Endothelial cell of umbilical vein (primary cell): Measurements from ENCODE around the gene DIPK1A.

Experiments used
- CTCF ChIP-seq, 2 donors: IDR thresholded peaks; 1 replicate in 1 of 2; 2 replicates in 1 of 2; pipeline ENCODE4 v1.5.1; 2011; ENCODE audit warnings: low read length in 2 of 2, mild to moderate bottlenecking in 2 of 2, moderate library complexity in 2 of 2, control low read depth in 1 of 2, inconsistent platforms in 1 of 2, low read depth in 1 of 2; ENCODE audit not compliant: insufficient read depth in 1 of 2; ENCODE audit errors: extremely low read depth in 1 of 2
- EZH2 ChIP-seq: IDR thresholded peaks from 2 replicates; pipeline ENCODE4 v1.6.1; 2012; ENCODE audit warnings: borderline replicate concordance, low read depth, mild to moderate bottlenecking, moderate library complexity, low read length, inconsistent platforms; ENCODE audit not compliant: severe bottlenecking
- FOS ChIP-seq: IDR thresholded peaks from 2 replicates; pipeline ENCODE4 v1.6.1; 2011; ENCODE audit warnings: mild to moderate bottlenecking, low read length, moderate library complexity, borderline replicate concordance; ENCODE audit not compliant: insufficient read depth
- GATA2 ChIP-seq: IDR thresholded peaks from 2 replicates; pipeline ENCODE4 v1.7.0; 2011; ENCODE audit warnings: low read depth, mild to moderate bottlenecking, moderate library complexity, mixed read lengths, low read length; ENCODE audit not compliant: insufficient read length, insufficient read depth
- JUN ChIP-seq: IDR thresholded peaks from 2 replicates; pipeline ENCODE4 v1.6.1; 2011; ENCODE audit warnings: borderline replicate concordance, low read depth; ENCODE audit not compliant: insufficient read length, insufficient read depth
- MAX ChIP-seq: IDR thresholded peaks from 2 replicates; pipeline ENCODE4 v1.6.1; 2011; ENCODE audit not compliant: insufficient read depth, insufficient read length
- MYC ChIP-seq: IDR thresholded peaks from one replicate; pipeline ENCODE4 v1.6.1; 2011; ENCODE audit warnings: mild to moderate bottlenecking, low read depth, low read length
- POLR2A ChIP-seq: IDR thresholded peaks from 2 replicates; pipeline ENCODE4 v1.6.1; 2012; ENCODE audit warnings: low read depth, mild to moderate bottlenecking, control low read depth, low read length
- POLR2AphosphoS5 ChIP-seq: IDR thresholded peaks from 2 replicates; pipeline ENCODE4 v1.6.1; 2012; ENCODE audit warnings: low read depth, mild to moderate bottlenecking, control low read depth, low read length, moderate library complexity; ENCODE audit not compliant: insufficient read depth

GRCh38 chr1:92859400-92860039, 101.7 kb downstream of the DIPK1A start:
- TF ChIP-seq CTCF (IDR thresholded peaks at IDR 0.05; ENCODE audit: extremely low read depth in 1 of 2, insufficient read depth in 1 of 2, low read depth in 1 of 2, low read length in 2 of 2): no peak
- TF ChIP-seq POLR2AphosphoS5: no peak
- TF ChIP-seq POLR2A: no peak
- TF ChIP-seq JUN: no peak
- no peak for TF ChIP-seq EZH2
- no peak for TF ChIP-seq FOS
- no peak for TF ChIP-seq MYC
- TF ChIP-seq MAX: no peak
- TF ChIP-seq GATA2: no peak
